ENCODE results near the gene STX16.

STX16 gene

GRCh38 chr20:58698741-58699622 is 47.9 kb downstream of the STX16 start:
- peaks cover 30% of the 10 kb centered on the region for H3K36me3 ChIP-seq (ENCODE audit: control insufficient read depth, insufficient read depth, low read length)
- no peak for DNase-seq (ENCODE audit: low read depth, low spot score)

GRCh38 chr20:58699623-58700107 is 48.6 kb downstream of the STX16 start:
- H3K4me3 ChIP-seq (ENCODE audit: low read length) = no peak overlapping the region
- H3K9me3 ChIP-seq (ENCODE audit: control insufficient read depth, insufficient read depth, low read length) = no peaks in the 10 kb centered on the region
- H3K27ac ChIP-seq (ENCODE audit: low read length) = no peak overlapping the region
- no peak for DNase-seq (ENCODE audit: low read depth, low spot score)
- H3K36me3 ChIP-seq (ENCODE audit: control insufficient read depth, insufficient read depth, low read length) = peaks cover 29% of the 10 kb centered on the region
- H3K27me3 ChIP-seq (ENCODE audit: control insufficient read depth, insufficient read depth, low read length) = no peaks in the 10 kb centered on the region
- no CpG with 5 or more reads among the region's 9 CpGs for WGBS (ENCODE audit: insufficient coverage, insufficient read length)
- peaks cover 2% of the 10 kb centered on the region for H3K4me1 ChIP-seq (ENCODE audit: control insufficient read depth, insufficient read depth, low read length)

More at GRCh38 chr20:58698741-58699622, 47.9 kb downstream of the STX16 start:
- Histone ChIP-seq H3K4me3 (ENCODE audit: low read length) (no peak overlapping the region), H3K27me3 (ENCODE audit: control insufficient read depth, insufficient read depth, low read length) (no peaks in the 10 kb centered on the region), H3K9me3 (ENCODE audit: control insufficient read depth, insufficient read depth, low read length) (no peaks in the 10 kb centered on the region), H3K27ac (ENCODE audit: low read length) (no peak overlapping the region), H3K4me1 (ENCODE audit: control insufficient read depth, insufficient read depth, low read length) (peaks cover 2% of the 10 kb centered on the region)
- WGBS (ENCODE audit: insufficient coverage, insufficient read length) = no CpG with 5 or more reads among the region's 27 CpGs

GRCh38 chr20:58700121-58700821 is 49.2 kb downstream of the STX16 start:
- peaks cover 2% of the 10 kb centered on the region; the same call in 1 of the 2 replicates for H3K4me1 ChIP-seq (ENCODE audit: control insufficient read depth, insufficient read depth, low read length)
- no CpG with 5 or more reads among the region's 11 CpGs for WGBS (ENCODE audit: insufficient coverage, insufficient read length)
- H3K27me3 ChIP-seq (ENCODE audit: control insufficient read depth, insufficient read depth, low read length) = no peaks in the 10 kb centered on the region
- H3K9me3 ChIP-seq (ENCODE audit: control insufficient read depth, insufficient read depth, low read length) = no peaks in the 10 kb centered on the region
- no peak for DNase-seq (ENCODE audit: low read depth, low spot score)
- no peak overlapping the region for H3K27ac ChIP-seq (ENCODE audit: low read length)
- H3K4me3 ChIP-seq (ENCODE audit: low read length) = no peak overlapping the region
- peaks cover 26% of the 10 kb centered on the region for H3K36me3 ChIP-seq (ENCODE audit: control insufficient read depth, insufficient read depth, low read length)

GRCh38 chr20:58700823-58701222 is 49.7 kb downstream of the STX16 start:
- Histone ChIP-seq H3K4me1 (ENCODE audit: control insufficient read depth, insufficient read depth, low read length) (peaks cover 2% of the 10 kb centered on the region; the same call in 1 of the 2 replicates), H3K9me3 (ENCODE audit: control insufficient read depth, insufficient read depth, low read length) (no peaks in the 10 kb centered on the region), H3K27me3 (ENCODE audit: control insufficient read depth, insufficient read depth, low read length) (no peaks in the 10 kb centered on the region), H3K27ac (ENCODE audit: low read length) (no peak overlapping the region), H3K4me3 (ENCODE audit: low read length) (no peak overlapping the region), H3K36me3 (ENCODE audit: control insufficient read depth, insufficient read depth, low read length) (peaks cover 26% of the 10 kb centered on the region)
- DNase-seq (ENCODE audit: low read depth, low spot score) = no peak
- no CpG with 5 or more reads among the region's 11 CpGs for WGBS (ENCODE audit: insufficient coverage, insufficient read length)

GRCh38 chr20:58701431-58702160 is 50.5 kb downstream of the STX16 start:
- no CpG with 5 or more reads among the region's 29 CpGs for WGBS (ENCODE audit: insufficient coverage, insufficient read length)
- Histone ChIP-seq H3K27me3 (ENCODE audit: control insufficient read depth, insufficient read depth, low read length) (no peaks in the 10 kb centered on the region), H3K4me3 (ENCODE audit: low read length) (no peak overlapping the region), H3K9me3 (ENCODE audit: control insufficient read depth, insufficient read depth, low read length) (no peaks in the 10 kb centered on the region), H3K36me3 (ENCODE audit: control insufficient read depth, insufficient read depth, low read length) (peaks cover 20% of the 10 kb centered on the region), H3K27ac (ENCODE audit: low read length) (no peak overlapping the region), H3K4me1 (ENCODE audit: control insufficient read depth, insufficient read depth, low read length) (no peaks in the 10 kb centered on the region)
- no peak for DNase-seq (ENCODE audit: low read depth, low spot score)

- Histone ChIP-seq H3K27ac (ENCODE audit: low read length) (no peak overlapping the region), H3K4me1 (ENCODE audit: control insufficient read depth, insufficient read depth, low read length) (no peaks in the 10 kb centered on the region), H3K9me3 (ENCODE audit: control insufficient read depth, insufficient read depth, low read length) (no peaks in the 10 kb centered on the region), H3K27me3 (ENCODE audit: control insufficient read depth, insufficient read depth, low read length) (no peaks in the 10 kb centered on the region), H3K4me3 (ENCODE audit: low read length) (no peak overlapping the region), H3K36me3 (ENCODE audit: control insufficient read depth, insufficient read depth, low read length) (peaks cover 17% of the 10 kb centered on the region)
- no peak for DNase-seq (ENCODE audit: low read depth, low spot score)
- WGBS (ENCODE audit: insufficient coverage, insufficient read length) = no CpG with 5 or more reads among the region's 9 CpGs
Measured at GRCh38 chr20:58702161-58702510, 51.1 kb downstream of the STX16 start.

GRCh38 chr20:58702859-58703648 is 52.0 kb downstream of the STX16 start:
- H3K4me3 ChIP-seq (ENCODE audit: low read length) = no peak overlapping the region
- H3K36me3 ChIP-seq (ENCODE audit: control insufficient read depth, insufficient read depth, low read length) = peaks cover 16% of the 10 kb centered on the region
- WGBS (ENCODE audit: insufficient coverage, insufficient read length) = no CpG with 5 or more reads among the region's 28 CpGs

GRCh38 chr20:58703765-58704371 is 52.8 kb downstream of the STX16 start:
- H3K36me3 ChIP-seq (ENCODE audit: control insufficient read depth, insufficient read depth, low read length) = peaks cover 14% of the 10 kb centered on the region
- no CpG with 5 or more reads among the region's 12 CpGs for WGBS (ENCODE audit: insufficient coverage, insufficient read length)

More at GRCh38 chr20:58702859-58703648, 52.0 kb downstream of the STX16 start:
- no peak for DNase-seq (ENCODE audit: low read depth, low spot score)
- H3K27me3 ChIP-seq (ENCODE audit: control insufficient read depth, insufficient read depth, low read length) = no peaks in the 10 kb centered on the region
- no peaks in the 10 kb centered on the region for H3K9me3 ChIP-seq (ENCODE audit: control insufficient read depth, insufficient read depth, low read length)
- no peaks in the 10 kb centered on the region for H3K4me1 ChIP-seq (ENCODE audit: control insufficient read depth, insufficient read depth, low read length)
- no peak overlapping the region for H3K27ac ChIP-seq (ENCODE audit: low read length)

GRCh38 chr20:58705208-58705926 is 54.3 kb downstream of the STX16 start:
- H3K4me3 ChIP-seq (ENCODE audit: low read length) = no peak overlapping the region
- H3K9me3 ChIP-seq (ENCODE audit: control insufficient read depth, insufficient read depth, low read length) = no peaks in the 10 kb centered on the region
- WGBS (ENCODE audit: insufficient coverage, insufficient read length) = no CpG with 5 or more reads among the region's 14 CpGs
- no peaks in the 10 kb centered on the region for H3K4me1 ChIP-seq (ENCODE audit: control insufficient read depth, insufficient read depth, low read length)
- no peak for DNase-seq (ENCODE audit: low read depth, low spot score)
- no peak overlapping the region for H3K27ac ChIP-seq (ENCODE audit: low read length)
- H3K36me3 ChIP-seq (ENCODE audit: control insufficient read depth, insufficient read depth, low read length) = peaks cover 9% of the 10 kb centered on the region
- no peaks in the 10 kb centered on the region for H3K27me3 ChIP-seq (ENCODE audit: control insufficient read depth, insufficient read depth, low read length)

More at GRCh38 chr20:58703765-58704371, 52.8 kb downstream of the STX16 start:
- no peak for DNase-seq (ENCODE audit: low read depth, low spot score)
- Histone ChIP-seq H3K9me3 (ENCODE audit: control insufficient read depth, insufficient read depth, low read length) (no peaks in the 10 kb centered on the region), H3K4me3 (ENCODE audit: low read length) (no peak overlapping the region), H3K4me1 (ENCODE audit: control insufficient read depth, insufficient read depth, low read length) (no peaks in the 10 kb centered on the region), H3K27me3 (ENCODE audit: control insufficient read depth, insufficient read depth, low read length) (no peaks in the 10 kb centered on the region), H3K27ac (ENCODE audit: low read length) (no peak overlapping the region)
